ENCODE results near the gene MAPK14.
"Not testable (repeated sequence)": the region's sequence is repeated elsewhere in the genome, so short reads cannot be mapped to it uniquely, and the experiment has no call there.

MAPK14 gene

GRCh38 chr6:36123270-36124139 is 95.9 kb downstream of the MAPK14 start:
- peak; percentile 94 for DNase-seq (ENCODE audit: low spot score)

- not testable (repeated sequence) for DNase-seq (ENCODE audit: low spot score)
These were observed 96.7 kb downstream of the MAPK14 start for GRCh38 chr6:36124346-36124745.

- no peak for DNase-seq (ENCODE audit: low spot score)
These were observed 97.3 kb downstream of the MAPK14 start for GRCh38 chr6:36124881-36125280.

- DNase-seq (ENCODE audit: low spot score), result no peak
These were observed 98.0 kb downstream of the MAPK14 start for GRCh38 chr6:36125575-36125974.

GRCh38 chr6:36126121-36126520 is 98.5 kb downstream of the MAPK14 start:
- DNase-seq (ENCODE audit: low spot score), result no peak

GRCh38 chr6:36126553-36127458 is 99.2 kb downstream of the MAPK14 start:
- no peak for DNase-seq (ENCODE audit: low spot score)

- no peak for DNase-seq (ENCODE audit: low spot score)
These were observed 99.9 kb downstream of the MAPK14 start for GRCh38 chr6:36127462-36128016.

GRCh38 chr6:36128073-36128472 is 100.5 kb downstream of the MAPK14 start:
- no peak for DNase-seq (ENCODE audit: low spot score)

- DNase-seq (ENCODE audit: low spot score), result no peak
These were observed 101.2 kb downstream of the MAPK14 start for GRCh38 chr6:36128793-36129192.

GRCh38 chr6:36129334-36129733 is 101.7 kb downstream of the MAPK14 start:
- not testable (repeated sequence) for DNase-seq (ENCODE audit: low spot score)

- DNase-seq (ENCODE audit: low spot score), result peak; percentile 18
These were observed 102.5 kb downstream of the MAPK14 start, which contains the start of gene MAPK13 for GRCh38 chr6:36129941-36130666. Gene MAPK13, plus strand, starts transcription at chr6:36130513. Its CDS starts 70 bp downstream, at chr6:36130583.

GRCh38 chr6:36130667-36131510 is 103.3 kb downstream of the MAPK14 start:
- DNase-seq (ENCODE audit: low spot score), result peak; percentile 50

- DNase-seq (ENCODE audit: low spot score), result peak; percentile 66
These were observed 104.1 kb downstream of the MAPK14 start for GRCh38 chr6:36131511-36132245.

GRCh38 chr6:36132246-36132895 is 104.8 kb downstream of the MAPK14 start:
- DNase-seq (ENCODE audit: low spot score), result no peak

GRCh38 chr6:36133148-36133547 is 105.5 kb downstream of the MAPK14 start:
- no peak for DNase-seq (ENCODE audit: low spot score)

- no peak for DNase-seq (ENCODE audit: low spot score)
These were observed 106.3 kb downstream of the MAPK14 start for GRCh38 chr6:36133912-36134311.

- DNase-seq (ENCODE audit: low spot score), result no peak
These were observed 107.6 kb downstream of the MAPK14 start for GRCh38 chr6:36135053-36135731.

- DNase-seq (ENCODE audit: low spot score), result no peak
These were observed 108.4 kb downstream of the MAPK14 start for GRCh38 chr6:36136034-36136433.

GRCh38 chr6:36136551-36136950 is 108.9 kb downstream of the MAPK14 start:
- DNase-seq (ENCODE audit: low spot score), result no peak
